ENCODE measurements around the gene DLG2.

DNA sequence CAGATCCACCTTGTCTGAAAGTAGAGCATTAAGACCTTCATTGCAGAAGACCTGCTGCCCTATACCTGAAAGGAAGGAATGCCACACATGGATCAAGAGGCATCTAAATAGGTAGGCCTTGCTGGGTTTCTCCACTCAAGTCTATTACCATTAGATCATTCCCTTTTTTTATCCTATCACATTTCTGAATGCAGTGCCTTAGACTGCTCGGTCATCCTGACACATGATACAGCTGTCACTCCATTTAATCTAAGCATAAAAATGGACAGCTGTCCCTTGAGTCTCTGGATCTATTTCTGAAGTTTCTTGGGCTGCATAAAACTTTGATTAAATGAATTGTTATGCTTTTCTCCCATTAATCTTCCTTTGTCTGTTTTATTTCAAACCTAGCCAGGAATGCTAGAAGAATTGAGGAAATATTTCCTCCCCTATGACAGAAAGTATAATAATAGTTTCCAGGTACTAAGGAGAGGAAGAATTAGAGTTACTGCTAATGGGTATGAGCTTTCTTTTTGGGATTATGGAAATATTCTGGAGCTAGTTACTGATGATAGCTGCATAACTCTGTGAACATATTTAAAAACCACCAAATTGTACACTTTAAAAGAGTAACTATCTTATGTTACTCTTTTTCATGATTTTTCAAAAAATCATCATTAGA is 88.0 kb downstream of the DLG2 start:
- no peak for TF ChIP-seq CTCF (IDR thresholded peaks at IDR 0.05 in 4 of 5, conservative IDR thresholded peaks at IDR 0.05 in 1 of 5)
- no peak for TF ChIP-seq POLR2A (IDR thresholded peaks at IDR 0.05)
